PC-9 (cell line): ENCODE data around the gene UBXN10. TPM values are rescaled to one million over a fixed set of nuclear protein-coding genes. Genes with fewer than 3 reads are reported as not detected.

Experiments
- BruUV-seq: library from RNA; stranded (reverse); fragments of 400-500 nt; replicated peaks from 2 replicates; lab custom pipeline; 2021; lab: Mats Ljungman, UMichigan
- CTCF ChIA-PET: fragments of 300-600 bp; sonication (Branson Sonifier 250); formaldehyde crosslinking; loops from one replicate; lab custom pipeline; 2022; ENCODE audit warnings: antibody characterized with exemption; lab: Charles Lee
- POLR2A ChIA-PET: fragments of 300-600 bp; sonication (Branson Sonifier 250); formaldehyde crosslinking; loops from one replicate; lab custom pipeline; 2022; ENCODE audit warnings: antibody characterized with exemption; ENCODE audit not compliant: unreplicated experiment; lab: Charles Lee
- DNase-seq, 2 experiments: peaks; one replicate each; pipeline versions ENCODE4 v3.0.0 to v3.0.0-alpha.2; 2015 to 2022; ENCODE audit warnings: mixed read lengths in 1 of 2
- H2AFZ ChIP-seq: fragments of 200-600 bp; sonication (generic); 2 replicates; pipeline ENCODE4 v1.8.1; 2017; ENCODE audit warnings: antibody characterized with exemption
- H3F3A ChIP-seq: fragments of 200-600 bp; sonication (generic); 2 replicates; pipeline ENCODE4 v1.8.1; 2017; ENCODE audit warnings: antibody characterized with exemption, mild to moderate bottlenecking, low read depth; ENCODE audit not compliant: insufficient read depth
- H3K27ac ChIP-seq: fragments of 200-600 bp; sonication (generic); 2 replicates; pipeline ENCODE4 v1.6.1; 2016; ENCODE audit warnings: mixed run types
- H3K27me3 ChIP-seq: fragments of 200-600 bp; sonication (generic); 2 replicates; pipeline ENCODE4 v1.6.1; 2016; ENCODE audit warnings: low read depth, mixed run types; ENCODE audit not compliant: insufficient read depth
- H3K36me3 ChIP-seq: fragments of 200-600 bp; sonication (generic); 2 replicates; pipeline ENCODE4 v1.6.1; 2016; ENCODE audit warnings: low read depth, mixed run types
- H3K4me1 ChIP-seq: fragments of 200-600 bp; sonication (generic); replicated peaks from 2 replicates; pipeline ENCODE4 v1.6.1; 2016; ENCODE audit warnings: mixed run types; ENCODE audit not compliant: insufficient read depth
- H3K4me2 ChIP-seq: fragments of 200-600 bp; sonication (generic); 2 replicates; pipeline ENCODE4 v1.6.1; 2017; ENCODE audit warnings: mixed run types
- H3K4me3 ChIP-seq: fragments of 200-600 bp; sonication (generic); 2 replicates; pipeline ENCODE4 v1.6.1; 2016; ENCODE audit warnings: mixed run types
- H3K79me2 ChIP-seq: fragments of 200-600 bp; sonication (generic); 2 replicates; pipeline ENCODE4 v1.6.1; 2017; ENCODE audit warnings: low read depth, mixed run types
- H3K9me2 ChIP-seq: fragments of 200-600 bp; sonication (generic); 2 replicates; pipeline ENCODE4 v1.8.1; 2017; ENCODE audit warnings: mild to moderate bottlenecking; ENCODE audit not compliant: insufficient read depth
- H3K9me3 ChIP-seq: fragments of 200-600 bp; sonication (generic); 2 replicates; pipeline ENCODE4 v1.8.1; 2016; ENCODE audit warnings: low read depth; ENCODE audit not compliant: insufficient read depth
- H4K20me1 ChIP-seq: fragments of 200-600 bp; sonication (generic); 2 replicates; pipeline ENCODE4 v1.8.1; 2017; ENCODE audit not compliant: insufficient read depth
- EZH2 ChIP-seq: fragments of 200-600 bp; sonication (generic); IDR thresholded peaks from 2 replicates; pipeline ENCODE4 v1.8.0; 2017; ENCODE audit warnings: antibody characterized with exemption, low read depth
- intact Hi-C: fragments of 100-400 bp; cut with micrococcal nuclease; formaldehyde crosslinking; loops from one replicate; pipeline ENCODE4 v1.10.0; 2022; ENCODE audit not compliant: unreplicated experiment
- total RNA-seq: library from RNA; stranded (reverse); gene quantifications from 2 replicates; pipeline ENCODE4 v1.2.3, GENCODE V29; 2021
- TF ChIP-seq, protein P1 (sequence below): fragments of 200-600 bp; sonication (generic); conservative IDR thresholded peaks from 2 replicates; pipeline ENCODE4 v1.6.1; 2017; ENCODE audit warnings: mixed run types, antibody characterized with exemption, mild to moderate bottlenecking, moderate library complexity

UBXN10 gene
- total RNA-seq, 1 experiment from 2014 or later, result 11.9 TPM

DNA sequence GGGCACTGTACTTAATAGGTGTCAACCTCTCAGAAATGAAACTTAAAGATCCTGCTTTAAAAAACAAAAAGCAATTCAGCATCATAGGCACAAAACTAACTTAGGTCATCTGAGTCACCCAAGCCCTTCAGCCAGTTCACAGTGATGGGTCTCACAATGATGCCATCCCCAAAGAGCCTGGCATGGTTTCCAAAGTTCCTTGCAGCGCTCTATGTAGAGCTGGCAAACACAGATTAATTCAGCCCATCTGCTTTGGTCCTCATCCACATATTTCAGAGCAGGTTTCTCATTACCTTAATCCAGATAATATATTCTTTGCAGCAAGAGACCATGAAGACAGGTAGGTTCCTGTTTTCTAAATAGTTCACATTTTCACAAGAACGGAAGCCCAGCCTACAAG, 15.1 kb downstream of the UBXN10 start:
- H3K27me3 ChIP-seq, result no peaks in the 10 kb centered on the region
- H3K79me2 ChIP-seq, result no peaks in the 10 kb centered on the region
- no peak overlapping the region for H3K4me2 ChIP-seq
- intact Hi-C loops, result no loop called here
- H3K27ac ChIP-seq, result no peak overlapping the region
- CTCF ChIA-PET, result no interaction called here
- no peaks in the 10 kb centered on the region for H4K20me1 ChIP-seq
- no peaks in the 10 kb centered on the region for H3K9me2 ChIP-seq
- no peak overlapping the region for H3K4me3 ChIP-seq
- DNase-seq, result no peak
- H3K9me3 ChIP-seq, result no peaks in the 10 kb centered on the region
- H3K36me3 ChIP-seq, result no peaks in the 10 kb centered on the region
- no peak for TF ChIP-seq EZH2
- TF ChIP-seq, protein P1, sequence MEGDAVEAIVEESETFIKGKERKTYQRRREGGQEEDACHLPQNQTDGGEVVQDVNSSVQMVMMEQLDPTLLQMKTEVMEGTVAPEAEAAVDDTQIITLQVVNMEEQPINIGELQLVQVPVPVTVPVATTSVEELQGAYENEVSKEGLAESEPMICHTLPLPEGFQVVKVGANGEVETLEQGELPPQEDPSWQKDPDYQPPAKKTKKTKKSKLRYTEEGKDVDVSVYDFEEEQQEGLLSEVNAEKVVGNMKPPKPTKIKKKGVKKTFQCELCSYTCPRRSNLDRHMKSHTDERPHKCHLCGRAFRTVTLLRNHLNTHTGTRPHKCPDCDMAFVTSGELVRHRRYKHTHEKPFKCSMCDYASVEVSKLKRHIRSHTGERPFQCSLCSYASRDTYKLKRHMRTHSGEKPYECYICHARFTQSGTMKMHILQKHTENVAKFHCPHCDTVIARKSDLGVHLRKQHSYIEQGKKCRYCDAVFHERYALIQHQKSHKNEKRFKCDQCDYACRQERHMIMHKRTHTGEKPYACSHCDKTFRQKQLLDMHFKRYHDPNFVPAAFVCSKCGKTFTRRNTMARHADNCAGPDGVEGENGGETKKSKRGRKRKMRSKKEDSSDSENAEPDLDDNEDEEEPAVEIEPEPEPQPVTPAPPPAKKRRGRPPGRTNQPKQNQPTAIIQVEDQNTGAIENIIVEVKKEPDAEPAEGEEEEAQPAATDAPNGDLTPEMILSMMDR, result no peak
- no peak overlapping the region for H2AFZ ChIP-seq
- POLR2A ChIA-PET, result interaction anchor here (0.7 kb wide), 1 partner anchor 10 kb away, joined by 3 read pairs; no protein-coding TSS in a partner anchor
- BruUV-seq, result no TSS peak
- peaks cover 23% of the 10 kb centered on the region for H3K4me1 ChIP-seq
- peaks cover 10% of the 10 kb centered on the region; the same call in 1 of the 2 replicates for H3F3A ChIP-seq

DNA sequence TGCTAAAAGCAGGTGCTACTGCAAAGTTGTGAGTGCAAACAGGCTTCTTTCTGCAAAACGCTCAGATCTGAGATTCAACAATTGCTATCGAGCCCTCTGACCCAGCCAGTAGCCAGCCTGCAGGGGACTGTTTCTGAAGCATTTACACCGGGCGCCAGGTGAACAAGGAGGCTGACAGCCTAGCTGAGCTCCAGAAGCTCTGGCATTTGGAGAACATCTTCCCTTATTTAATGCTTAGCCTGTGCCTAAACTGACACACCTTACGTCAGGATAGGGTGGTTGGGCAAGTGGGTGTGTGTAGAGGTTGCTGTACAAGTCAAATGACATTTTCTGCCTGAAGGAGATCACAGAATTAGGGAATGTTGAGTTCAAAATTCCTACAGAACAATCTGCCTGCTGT, 16.3 kb downstream of the UBXN10 start:
- H3K79me2 ChIP-seq, result no peaks in the 10 kb centered on the region
- ChIA-PET POLR2A (no interaction called here), CTCF (no interaction called here)
- H3F3A ChIP-seq, result peaks cover 10% of the 10 kb centered on the region; the same call in 1 of the 2 replicates
- DNase-seq, result no peak
- H2AFZ ChIP-seq, result no peak overlapping the region
- H3K4me3 ChIP-seq, result no peak overlapping the region
- H3K9me2 ChIP-seq, result no peaks in the 10 kb centered on the region
- H3K4me1 ChIP-seq, result peaks cover 26% of the 10 kb centered on the region
- H4K20me1 ChIP-seq, result no peaks in the 10 kb centered on the region
- intact Hi-C loops, result no loop called here
- no peak for TF ChIP-seq EZH2
- TF ChIP-seq, protein P1, result no peak
- BruUV-seq, result no TSS peak
- H3K9me3 ChIP-seq, result no peaks in the 10 kb centered on the region
- no peaks in the 10 kb centered on the region for H3K27me3 ChIP-seq
- no peak overlapping the region for H3K27ac ChIP-seq
- no peaks in the 10 kb centered on the region for H3K36me3 ChIP-seq
- no peak overlapping the region for H3K4me2 ChIP-seq

DNA sequence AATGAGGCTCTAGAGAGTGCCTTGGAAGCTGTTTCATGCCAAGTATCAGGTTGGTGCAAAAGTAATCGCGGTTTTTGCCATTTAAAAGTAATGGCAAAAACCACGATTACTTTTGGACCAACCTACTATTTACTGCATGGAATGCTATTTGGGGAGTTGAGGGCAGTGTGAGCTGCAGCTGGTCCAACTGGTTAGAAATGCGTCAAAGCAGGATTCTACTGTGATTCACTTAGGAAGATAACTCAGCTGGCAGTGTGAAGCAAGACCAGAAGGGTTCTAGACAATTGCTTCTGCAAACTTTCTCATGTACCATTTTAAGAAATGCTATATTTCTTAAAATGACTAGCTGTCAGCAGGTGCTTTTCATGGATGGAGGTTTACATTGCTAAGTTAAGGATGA, 21.6 kb downstream of the UBXN10 start:
- Histone ChIP-seq H4K20me1 (no peaks in the 10 kb centered on the region), H3K4me2 (peak overlapping the region; percentile 23; the same call in 1 of the 2 replicates), H3F3A (peaks cover 32% of the 10 kb centered on the region), H2AFZ (no peak overlapping the region), H3K4me1 (peaks cover 50% of the 10 kb centered on the region), H3K27ac (no peak overlapping the region), H3K9me2 (no peaks in the 10 kb centered on the region), H3K36me3 (no peaks in the 10 kb centered on the region), H3K79me2 (peaks cover 6% of the 10 kb centered on the region; the same call in 1 of the 2 replicates), H3K9me3 (no peaks in the 10 kb centered on the region), H3K27me3 (no peaks in the 10 kb centered on the region), H3K4me3 (no peak overlapping the region)
- TF ChIP-seq EZH2, result no peak
- TF ChIP-seq, protein P1, result no peak
- peak in 1 of 2 experiments; percentile 76 for DNase-seq
- POLR2A ChIA-PET, result no interaction called here
- intact Hi-C loops, result no loop called here
- no TSS peak for BruUV-seq
- CTCF ChIA-PET, result interaction anchor here (0.7 kb wide), 1 partner anchor 11 kb away, joined by 3 read pairs; no protein-coding TSS in a partner anchor
